Activated naive CD8-positive, alpha-beta T cell treated with anti-CD3 and anti-CD28 coated beads, Interleukin-2, amount 50 U/mL, for 16 hours (primary cell): ENCODE data around the gene TBC1D4.
"Not testable (repeated sequence)": the region's sequence is repeated elsewhere in the genome, so short reads cannot be mapped to it uniquely, and the experiment has no call there.

Experiments used
- DNase-seq: peaks from one replicate; pipeline ENCODE4 v3.0.0-alpha.2; 2020; ENCODE audit warnings: low read depth, low spot score

Gene TBC1D4

DNA sequence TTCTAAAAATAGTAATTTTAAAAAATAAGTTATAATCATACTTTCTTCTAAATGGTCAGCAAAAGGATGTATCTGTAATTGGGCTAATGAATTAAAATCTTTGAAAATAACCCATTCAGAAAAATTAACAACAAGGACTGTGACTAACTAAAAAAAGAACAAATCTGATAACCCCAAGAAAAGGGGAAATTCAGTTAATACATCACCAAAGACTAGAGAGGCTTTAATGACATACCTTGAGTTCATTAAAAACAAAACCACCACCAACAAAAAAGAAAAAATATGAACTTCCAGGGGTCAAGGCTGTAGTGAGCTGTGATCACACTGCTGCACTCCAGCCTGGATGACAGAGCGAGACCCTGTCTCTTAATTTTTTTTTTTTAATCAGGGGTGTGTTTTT lies 121.8 kb downstream of the TBC1D4 start:
- no peak for DNase-seq

GRCh38 chr13:75359266-75359665 lies 122.7 kb downstream of the TBC1D4 start:
- no peak for DNase-seq

- DNase-seq: peak; percentile 31
Observed at GRCh38 chr13:75357576-75358289, 124.2 kb downstream of the TBC1D4 start.

GRCh38 chr13:75356421-75356820 lies 125.5 kb downstream of the TBC1D4 start:
- DNase-seq: no peak

DNA sequence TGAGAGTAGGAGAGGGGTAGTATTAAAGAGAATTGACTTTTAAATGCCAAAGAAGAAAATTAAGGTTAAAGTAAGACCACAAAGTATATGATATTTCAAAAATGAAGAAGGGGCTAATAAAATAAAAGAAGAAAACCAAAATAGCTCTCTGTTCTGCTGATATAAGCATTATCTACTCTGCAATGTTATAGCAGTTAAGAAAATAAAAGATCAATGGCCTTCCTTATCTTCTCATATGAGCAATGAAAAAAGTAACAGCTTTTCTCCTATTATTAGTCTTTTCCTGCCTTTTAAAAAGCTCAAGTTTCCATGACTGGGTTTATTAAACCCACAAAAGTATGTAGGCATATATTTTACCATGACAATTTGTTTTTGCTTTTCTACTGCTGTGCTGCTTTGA lies 126.4 kb downstream of the TBC1D4 start:
- DNase-seq: no peak

GRCh38 chr13:75353781-75354193 lies 128.2 kb downstream of the TBC1D4 start:
- no peak for DNase-seq

DNA sequence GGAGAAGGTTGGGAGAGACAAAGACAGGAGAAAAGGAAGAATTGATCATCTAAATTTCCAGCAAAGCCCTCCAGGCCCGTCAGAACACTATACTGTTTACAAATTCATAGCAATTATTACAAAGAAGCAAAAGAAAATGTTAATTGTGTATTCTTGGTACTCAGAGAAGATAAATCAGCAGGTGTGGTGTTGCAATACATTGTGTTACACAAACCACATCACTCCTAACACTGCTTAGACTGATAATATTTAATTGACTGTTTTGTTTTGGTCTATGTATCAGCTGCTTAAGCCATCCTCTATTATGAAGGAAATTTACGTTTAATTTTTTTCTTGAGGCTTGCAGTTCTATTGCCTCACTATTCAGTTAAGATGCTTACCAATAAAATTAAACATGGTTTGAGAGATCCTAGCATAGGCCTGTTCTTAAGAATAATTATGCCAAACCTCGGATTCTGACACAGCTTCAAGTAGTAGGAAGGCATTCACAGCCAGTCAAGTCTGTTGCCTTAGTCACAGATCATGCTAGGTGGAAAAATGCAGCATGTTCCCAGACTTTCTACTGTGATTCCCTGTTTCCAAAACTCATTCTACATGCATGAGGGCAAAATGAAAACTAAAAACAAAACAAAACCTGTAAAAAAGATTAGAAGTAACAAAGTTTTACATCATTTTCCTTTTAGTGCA lies 129.2 kb downstream of the TBC1D4 start:
- DNase-seq: no peak

DNA sequence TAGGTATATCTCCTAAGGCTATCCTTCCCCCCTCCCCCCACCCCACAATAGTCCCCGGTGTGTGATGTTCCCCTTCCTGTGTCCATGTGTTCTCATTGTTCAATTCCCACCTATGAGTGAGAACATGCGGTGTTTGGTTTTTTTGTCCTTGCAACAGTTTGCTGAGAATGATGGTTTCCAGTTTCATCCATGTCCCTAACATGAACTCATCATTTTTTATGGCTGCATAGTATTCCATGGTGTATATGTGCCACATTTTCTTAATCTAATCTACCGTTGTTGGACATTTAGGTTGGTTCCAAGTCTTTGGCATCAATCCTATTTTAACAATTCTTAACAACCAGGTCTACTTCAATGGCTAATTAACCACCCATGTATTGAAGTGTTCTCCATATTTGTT lies 130.4 kb downstream of the TBC1D4 start:
- not testable (repeated sequence) for DNase-seq

DNA sequence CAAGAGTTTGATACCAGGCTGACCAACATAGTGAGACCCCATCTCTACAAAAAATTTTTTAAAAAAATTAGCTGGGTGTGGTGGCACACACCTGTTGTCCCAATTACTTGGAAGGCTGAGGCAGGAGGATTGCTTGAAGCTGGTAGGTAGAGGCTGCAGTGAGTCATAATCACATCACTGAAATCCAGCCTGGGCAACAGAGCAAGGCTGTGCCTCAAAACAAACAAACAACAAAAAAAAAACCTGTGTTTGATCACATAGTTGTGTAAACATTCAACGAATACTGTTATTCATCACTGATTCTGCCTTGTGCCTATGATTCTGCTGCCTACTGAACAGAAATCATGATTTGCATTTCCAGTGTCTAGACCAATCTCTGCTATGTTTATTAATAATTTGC lies 134.0 kb downstream of the TBC1D4 start:
- no peak for DNase-seq

- no peak for DNase-seq
Observed at GRCh38 chr13:75347457-75347856, 134.5 kb downstream of the TBC1D4 start.

DNA sequence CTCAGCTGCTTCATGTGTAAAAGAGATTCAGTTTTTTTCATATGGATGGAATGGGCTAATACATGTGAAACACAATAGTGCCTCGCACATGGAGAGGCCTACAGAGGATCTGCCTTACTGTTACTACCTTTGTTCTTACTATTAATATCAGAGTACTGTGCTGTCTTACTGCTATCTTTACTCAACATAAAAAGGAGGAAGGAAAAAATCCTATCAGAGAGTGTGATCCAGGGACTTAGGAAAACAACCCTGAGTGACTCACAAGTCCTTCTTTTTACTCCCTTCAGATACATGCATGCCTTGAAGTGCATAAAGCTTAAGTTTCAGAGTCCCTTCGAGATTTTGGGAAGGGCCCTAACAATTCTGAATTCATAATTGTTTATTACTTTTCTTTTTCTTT lies 136.8 kb downstream of the TBC1D4 start:
- no peak for DNase-seq

GRCh38 chr13:75341028-75341427 lies 140.9 kb downstream of the TBC1D4 start:
- no peak for DNase-seq

- no peak for DNase-seq
Observed at GRCh38 chr13:75339635-75340374, 142.2 kb downstream of the TBC1D4 start.

DNA sequence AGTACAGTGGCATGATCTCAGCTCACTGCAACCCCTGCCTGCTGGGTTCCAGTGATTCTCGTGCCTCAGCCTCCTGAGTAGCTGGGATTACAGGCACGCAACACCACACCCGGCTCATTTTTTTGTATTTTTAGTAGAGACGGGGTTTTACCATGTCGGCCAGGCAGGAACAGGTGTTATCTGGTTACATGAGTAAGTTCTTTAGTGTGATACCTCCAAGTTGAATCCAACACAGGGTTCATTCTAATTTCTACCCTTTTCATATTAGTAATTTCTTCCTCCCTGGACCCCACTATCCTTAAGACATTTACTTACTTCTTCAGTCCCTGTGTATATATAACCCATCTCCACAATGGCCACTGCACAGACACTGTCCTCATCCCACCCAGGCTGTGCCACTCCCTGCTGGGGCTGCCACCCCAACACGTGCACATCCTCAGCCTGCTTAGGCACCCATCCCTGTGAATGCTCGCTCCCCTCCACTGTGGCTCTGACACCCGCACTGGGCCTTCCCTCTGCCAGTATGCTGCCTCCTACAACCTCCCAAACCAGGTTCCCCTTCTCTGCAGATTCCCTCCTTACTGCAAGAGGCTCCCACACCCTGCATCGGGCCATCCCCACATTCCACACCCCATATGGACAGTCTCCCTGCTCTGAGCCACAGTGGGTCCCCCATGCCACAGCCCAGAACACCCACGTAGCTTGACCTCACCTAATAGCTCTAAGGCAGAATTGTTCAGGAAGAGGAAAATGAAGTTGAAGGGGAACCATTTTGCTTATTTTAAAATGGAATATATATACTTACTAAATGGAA lies 147.1 kb downstream of the TBC1D4 start:
- DNase-seq: no peak

- DNase-seq: no peak
Observed at GRCh38 chr13:75333103-75333502, 148.9 kb downstream of the TBC1D4 start.

DNA sequence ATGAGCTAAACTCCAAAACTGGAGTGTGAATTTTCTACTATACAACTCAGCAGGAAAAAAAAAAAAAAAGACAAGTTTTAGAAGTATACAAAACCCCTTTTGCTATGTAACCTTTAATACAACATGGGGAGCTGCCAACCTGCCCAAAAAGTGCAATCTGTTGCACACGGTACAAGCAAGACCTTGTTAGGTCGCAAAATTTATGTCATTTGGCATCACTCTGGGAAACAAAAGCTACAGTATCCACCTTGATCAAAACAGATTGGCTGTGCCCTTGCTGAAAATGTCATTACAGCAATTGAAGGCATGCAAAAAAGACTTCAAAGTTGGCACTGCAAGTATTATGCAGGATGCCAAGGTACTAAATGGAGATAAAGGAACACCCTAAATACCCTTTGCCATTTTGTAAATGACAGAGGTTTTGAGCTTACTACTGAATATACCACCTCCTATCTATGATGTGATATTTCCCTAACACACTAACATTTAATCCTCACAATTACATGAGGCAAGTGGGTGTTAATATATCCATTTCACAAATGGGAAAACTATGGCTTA lies 150.1 kb downstream of the TBC1D4 start:
- DNase-seq: no peak

GRCh38 chr13:75330770-75331169 lies 151.2 kb downstream of the TBC1D4 start:
- no peak for DNase-seq

GRCh38 chr13:75329723-75330122 lies 152.2 kb downstream of the TBC1D4 start:
- no peak for DNase-seq

- no peak for DNase-seq
Observed at GRCh38 chr13:75329097-75329496, 152.9 kb downstream of the TBC1D4 start.

DNA sequence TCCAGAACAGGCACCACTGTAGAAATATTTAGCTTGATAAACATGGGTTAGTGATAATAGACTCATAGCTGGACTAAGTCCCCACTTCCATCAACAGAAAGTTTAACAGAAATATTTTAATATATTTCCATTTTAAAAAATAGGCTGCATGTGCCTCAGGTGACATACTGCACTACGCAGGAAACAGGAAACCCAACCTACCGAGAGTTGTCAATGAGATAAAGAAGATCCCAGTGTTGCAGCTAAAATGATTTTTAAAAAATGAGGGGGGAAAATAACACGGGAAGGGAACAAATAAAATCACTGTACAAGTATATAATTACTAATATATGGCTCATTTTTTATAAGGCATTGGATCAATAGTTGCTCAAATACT lies 154.8 kb downstream of the TBC1D4 start:
- DNase-seq: no peak
